ENCODE data around the gene TAF10.

Gene TAF10

DNA sequence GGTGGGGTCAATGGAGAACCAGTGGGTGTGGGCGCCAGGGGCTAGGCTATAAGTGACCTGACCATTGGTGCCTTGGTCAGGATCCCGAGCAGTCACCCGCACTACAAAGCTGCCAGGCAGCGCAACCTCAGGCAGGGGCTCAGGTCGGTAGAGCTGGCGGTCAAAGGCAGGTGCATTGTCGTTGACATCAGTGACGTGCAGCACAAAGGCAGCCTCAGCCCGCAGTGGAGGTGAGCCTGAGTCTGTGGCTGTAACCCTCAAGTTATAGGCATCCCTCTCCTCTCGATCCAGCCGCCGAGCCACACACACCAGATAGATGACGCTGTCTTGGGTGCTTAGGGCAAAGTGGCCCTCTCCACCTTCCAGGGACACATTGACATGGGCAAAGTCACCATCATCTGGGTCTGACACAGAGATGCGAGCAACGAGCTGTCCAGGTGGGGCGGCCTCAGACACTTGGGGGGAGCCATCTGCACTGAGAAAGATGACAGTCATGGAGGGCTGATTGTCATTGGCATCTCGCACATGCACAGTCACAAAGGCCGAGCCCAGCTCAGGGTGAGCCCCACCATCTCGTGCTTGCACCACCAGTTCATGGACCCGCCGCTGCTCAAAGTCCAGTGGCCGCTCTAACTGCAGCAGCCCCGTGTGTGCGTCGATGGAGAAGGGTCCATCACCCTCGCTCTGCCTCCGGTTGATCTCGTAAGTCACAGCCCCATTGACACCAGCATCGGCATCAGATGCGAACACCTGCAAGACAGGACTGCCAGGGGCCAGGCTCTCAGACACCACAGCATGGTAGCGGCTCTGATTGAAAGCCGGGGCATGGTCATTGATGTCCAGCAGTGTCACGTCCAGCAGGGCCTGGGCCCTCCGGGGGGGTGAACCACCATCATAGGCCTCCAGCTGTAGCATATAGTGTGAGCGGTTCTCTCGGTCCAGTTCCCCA is 28.3 kb upstream of the TAF10 start:
- DNase-seq (ENCODE audit: low read depth) = no peak

DNA sequence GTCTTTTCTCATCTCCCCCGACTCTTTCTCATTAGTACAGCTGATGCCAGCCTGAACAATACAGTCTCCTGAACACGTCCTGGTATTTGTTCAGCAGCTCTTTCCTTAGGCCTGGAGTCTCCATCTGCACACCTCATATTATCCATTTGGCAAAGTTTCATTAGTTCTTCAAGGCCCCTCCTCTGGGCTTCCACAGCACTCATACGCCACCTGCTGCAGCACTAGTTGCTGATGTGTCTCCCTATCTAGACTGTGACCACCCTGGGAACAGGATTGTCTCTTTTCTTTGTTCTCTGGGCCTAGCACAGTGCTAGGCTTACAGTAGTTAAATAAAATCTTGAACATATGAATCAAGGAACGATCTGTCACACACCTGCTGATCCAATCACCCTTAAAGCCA is 26.4 kb upstream of the TAF10 start:
- no peak for DNase-seq (ENCODE audit: low read depth)

DNA sequence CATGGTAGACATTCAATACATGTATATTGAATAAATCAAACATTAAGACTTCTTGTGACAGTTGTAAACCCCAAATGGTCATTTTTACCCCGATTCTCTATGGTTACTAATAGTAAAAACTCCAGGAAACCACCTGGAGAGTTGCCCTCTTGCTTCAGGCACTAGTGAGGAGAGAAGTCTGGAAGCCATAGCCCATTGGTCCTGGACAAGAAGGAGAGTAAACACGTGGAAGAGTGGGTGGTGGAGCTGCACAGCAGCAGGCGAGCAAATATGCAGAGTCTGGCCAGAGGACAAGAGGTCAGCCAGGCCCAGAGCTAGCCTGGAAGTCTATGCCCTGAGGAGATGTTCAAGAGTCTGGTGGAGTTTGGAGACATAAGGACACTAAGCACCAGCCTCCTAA is 25.9 kb upstream of the TAF10 start:
- DNase-seq (ENCODE audit: low read depth) = no peak

DNA sequence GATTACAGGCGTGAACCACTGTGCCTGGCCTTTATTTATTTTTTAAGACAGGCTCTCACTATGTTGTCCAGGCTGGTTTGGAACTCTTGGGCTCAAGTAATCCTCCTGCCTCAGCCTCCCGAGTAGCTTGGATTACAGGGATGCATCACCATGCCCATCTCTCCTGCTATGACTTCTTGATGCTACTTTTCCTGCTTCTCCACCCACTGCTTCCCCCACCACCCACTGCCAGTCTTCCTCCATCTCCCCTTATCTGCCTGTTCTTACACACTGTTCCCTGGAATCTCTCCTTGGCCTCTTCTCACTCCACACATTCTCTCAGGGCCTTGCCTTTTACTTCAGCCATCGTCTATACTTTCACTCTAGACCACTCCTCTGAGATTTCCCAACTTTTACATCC is 24.5 kb upstream of the TAF10 start:
- DNase-seq (ENCODE audit: low read depth) = no peak

DNA sequence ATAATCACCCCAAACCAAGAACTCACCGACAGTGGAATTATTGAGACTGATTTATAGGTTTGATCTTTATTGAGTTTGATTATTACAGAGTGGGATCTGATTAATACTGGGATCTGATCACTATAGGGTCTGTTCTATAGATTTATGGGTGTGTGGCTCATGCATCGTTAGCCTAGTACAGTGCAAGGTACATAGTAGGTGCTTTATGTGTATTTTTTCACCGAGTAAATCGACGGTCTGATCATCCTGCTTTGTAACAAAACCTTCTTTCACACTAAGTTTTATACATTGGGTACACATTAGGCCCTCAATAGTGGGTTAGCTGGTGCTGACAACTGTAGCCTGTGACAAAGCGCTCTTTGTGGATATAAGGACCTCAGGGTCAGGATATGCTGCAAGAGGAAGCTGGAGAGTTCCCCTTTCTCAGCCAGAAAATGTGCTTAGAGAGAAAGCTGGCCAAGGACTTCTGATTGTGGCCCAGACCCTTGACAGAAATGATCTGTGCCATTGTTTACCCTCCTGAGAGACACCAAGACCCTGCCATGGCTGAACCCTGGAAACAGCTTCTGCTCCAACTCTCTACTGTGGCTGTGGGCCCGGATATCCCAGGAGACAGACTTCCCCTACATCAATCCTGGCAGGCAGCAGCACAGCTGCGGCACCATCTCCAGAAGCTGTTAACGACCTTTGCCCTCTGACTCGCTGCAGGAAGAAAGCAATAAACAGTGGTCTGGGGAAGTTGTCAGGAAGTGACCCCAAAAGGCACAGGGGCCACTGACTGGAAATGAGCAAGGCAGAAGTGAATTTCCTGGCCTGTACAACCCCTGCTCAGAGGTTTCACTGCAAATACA is 23.3 kb upstream of the TAF10 start:
- no peak for DNase-seq (ENCODE audit: low read depth)

DNA sequence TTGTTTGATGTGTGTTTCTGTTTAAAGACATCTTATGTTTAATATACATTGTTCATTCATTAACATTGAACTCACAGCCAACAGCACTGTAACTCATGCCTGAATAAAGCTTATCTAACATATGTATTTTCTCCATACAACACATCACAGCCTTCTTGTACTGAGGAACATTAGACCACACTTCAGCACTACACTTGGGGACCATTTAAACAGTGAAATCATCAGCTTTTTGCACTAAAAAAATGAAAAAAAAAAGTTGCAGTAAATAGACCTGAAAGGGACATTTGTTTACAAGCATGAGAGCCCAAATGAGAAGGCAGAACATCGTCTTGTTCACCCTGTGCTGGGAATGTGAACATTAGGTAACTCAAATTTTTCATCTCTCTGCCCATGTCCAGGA is 22.5 kb upstream of the TAF10 start:
- no peak for DNase-seq (ENCODE audit: low read depth)

DNA sequence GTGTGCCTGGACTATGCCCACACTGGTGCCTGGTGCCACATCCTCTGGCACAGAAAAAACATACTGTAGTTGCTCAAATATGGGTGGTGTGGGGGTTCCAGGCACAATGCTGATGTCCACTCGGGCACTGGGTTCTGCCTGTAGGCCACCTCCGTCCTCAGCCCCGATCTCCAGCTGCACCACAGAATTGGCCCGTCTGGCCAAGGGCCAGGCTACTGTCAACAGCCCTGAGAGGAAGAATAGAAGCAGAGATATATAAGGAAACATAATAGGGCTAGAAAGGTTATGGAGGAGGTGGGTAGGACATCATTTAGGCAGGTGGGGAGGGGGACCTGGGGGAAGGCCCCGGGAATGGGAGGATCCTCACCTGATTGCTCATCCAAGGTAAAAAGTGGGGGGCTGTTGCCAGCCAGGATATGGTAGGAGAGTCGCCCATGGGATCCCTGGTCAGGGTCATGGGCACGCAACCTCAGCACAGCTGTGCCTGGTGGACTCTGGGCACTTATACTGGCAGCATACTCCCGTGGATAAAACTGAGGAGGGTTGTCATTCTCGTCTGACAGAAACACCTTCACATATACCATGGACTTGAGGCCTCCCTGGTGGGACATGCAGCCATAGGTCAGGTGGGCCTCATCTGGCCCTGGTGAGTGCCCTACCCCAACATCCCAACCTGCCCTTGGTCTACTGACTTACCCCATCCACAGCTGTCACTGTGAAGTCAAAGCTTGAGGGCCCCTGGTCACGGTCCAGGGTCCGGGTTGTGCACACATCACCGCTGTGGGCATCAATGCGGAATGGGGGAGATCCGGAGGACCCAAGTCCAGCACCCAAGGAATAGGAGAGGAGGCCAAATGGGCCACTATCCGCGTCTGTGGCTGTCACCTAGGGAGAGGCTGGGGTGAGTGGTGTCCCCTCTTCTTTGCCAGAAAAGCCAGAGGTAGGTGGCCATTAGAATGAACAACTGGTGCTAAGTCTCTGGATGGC is 21.7 kb upstream of the TAF10 start:
- no peak for DNase-seq (ENCODE audit: low read depth)

DNA sequence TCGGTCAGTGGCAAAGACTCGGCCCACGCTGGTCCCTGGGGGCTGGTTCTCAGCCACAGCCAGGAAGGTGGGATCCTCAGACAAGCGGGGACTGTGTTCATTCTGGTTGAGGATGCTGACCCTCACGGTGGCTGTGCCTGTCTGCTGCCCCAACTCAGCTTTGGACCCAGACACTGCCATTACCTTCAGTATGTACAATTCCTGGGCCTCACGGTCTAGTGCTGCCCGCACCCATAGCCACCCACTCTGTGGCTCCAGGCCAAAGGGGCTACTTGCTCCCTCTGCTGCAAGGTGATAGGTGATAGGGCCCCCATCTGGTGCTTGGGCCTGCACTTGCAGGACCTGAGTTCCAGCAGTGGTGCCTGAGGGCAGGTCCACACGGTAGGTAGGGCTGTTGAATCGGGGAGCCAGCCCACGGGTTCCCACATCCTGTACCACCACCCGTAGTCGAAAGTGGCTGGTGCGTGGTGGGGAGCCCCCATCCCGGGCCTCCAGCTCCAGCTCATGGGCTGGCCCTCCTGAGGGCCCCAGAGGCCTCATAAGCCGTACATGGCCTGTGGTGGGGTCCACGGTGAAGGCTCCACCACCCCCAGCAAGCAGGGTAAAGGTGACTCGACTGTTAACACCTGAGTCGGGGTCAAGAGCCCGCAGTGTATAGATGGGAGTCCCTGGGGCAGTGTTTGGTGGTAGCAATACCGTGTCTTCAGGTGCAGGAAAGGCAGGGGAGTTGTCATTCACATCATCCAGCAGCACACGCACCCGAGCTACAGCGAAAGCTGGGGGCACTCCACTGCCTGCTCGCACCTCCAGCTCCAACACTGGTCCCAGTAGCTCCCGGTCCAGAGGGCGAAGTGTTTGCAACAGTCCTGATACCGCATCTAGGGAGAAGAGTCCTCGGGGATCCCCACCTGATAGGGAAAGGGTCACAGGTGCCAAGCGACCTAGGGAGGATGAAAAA is 20.4 kb upstream of the TAF10 start:
- DNase-seq (ENCODE audit: low read depth) = no peak

DNA sequence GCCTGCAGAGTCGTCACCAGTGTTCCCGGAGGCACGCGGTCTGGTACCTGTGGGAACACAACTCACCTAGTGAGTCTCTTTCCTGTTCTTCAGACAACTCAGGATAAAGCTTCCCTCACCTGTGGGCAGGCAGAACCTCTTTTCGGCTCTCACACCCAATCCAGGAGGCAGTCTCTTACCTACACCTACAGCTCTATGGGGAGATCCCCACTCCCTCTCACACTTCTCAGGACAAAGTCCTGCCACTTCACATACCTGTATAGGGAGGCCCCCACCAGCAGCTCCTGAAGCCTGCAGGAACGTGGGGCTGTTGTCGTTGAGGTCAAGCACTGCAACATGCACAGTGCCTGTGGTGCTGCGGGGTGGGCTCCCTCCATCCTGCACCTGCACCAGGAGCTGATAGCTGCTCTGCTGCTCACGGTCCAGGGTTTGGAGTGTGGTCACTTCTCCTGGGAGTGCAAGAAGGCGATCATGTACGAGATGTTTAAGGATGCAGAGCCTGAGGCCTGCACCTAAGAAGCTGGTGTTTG is 19.4 kb upstream of the TAF10 start:
- no peak for DNase-seq (ENCODE audit: low read depth)

DNA sequence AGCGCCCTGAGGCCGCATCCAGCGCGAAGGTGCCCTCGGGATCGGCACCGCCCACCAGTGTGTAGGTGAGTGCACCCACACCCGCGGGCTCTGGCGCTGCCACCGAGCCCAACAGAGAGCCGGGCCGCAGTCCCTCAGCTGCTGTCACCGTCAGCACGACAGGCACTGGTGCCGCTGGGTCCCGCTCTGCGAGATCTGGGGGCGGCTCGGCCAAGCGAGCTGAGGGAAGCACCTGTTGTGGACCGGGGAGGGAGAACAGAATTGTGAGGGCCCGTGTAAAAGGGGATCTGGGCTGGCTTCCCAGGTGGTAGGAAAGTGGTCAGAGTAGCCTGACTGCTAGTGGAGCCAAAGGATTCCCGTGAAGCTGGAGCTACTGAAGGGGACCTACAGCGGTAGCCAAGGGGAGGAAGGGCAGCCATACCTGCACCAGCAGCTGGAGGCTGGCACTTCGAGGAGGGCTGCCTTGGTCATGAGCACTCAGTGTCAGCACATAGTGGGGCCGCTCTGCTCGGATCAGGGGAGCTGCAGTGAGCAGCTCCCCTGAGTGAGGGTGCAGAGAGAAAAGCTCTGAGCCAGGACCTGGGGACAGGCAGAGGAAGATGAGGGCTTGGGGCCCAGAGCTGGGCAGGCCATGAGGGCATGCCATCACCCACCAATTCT is 18.7 kb upstream of the TAF10 start:
- no peak for DNase-seq (ENCODE audit: low read depth)

DNA sequence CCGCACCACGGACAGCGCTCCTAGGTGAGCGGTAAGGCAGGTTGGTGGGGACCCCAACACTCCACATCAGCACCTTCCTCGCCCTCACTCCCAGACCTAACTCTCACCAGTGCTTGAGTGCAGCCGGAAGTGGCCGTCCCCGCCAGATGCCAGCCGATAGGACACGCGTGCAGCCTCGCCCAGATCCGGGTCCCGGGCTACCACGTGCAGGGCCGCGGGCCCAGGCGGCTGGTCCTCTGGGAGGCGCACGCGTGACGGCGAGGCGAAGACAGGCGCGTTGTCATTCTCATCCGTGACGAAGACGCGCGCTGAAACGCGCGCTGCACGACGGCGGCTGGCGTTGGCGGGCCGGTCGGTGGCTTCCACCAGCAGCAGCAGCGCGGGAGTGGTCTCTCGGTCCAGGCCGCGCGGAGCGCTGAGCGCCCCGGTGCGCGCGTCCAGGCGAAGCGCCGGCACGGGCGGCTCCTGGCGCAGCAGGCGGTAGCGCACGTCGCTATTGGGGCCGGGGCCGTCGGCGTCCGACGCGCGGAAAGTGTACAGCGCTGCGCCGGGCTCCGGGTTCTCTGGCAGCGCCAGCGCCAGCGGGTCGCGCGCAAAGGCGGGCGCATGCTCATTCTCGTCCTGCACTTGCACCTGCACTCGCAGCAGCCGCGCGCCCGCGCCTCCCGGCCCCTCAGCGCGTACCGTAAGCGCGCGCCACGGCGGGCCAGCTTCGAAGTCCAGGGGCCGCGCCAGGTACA is 18.0 kb upstream of the TAF10 start:
- no peak for DNase-seq (ENCODE audit: low read depth)

DNA sequence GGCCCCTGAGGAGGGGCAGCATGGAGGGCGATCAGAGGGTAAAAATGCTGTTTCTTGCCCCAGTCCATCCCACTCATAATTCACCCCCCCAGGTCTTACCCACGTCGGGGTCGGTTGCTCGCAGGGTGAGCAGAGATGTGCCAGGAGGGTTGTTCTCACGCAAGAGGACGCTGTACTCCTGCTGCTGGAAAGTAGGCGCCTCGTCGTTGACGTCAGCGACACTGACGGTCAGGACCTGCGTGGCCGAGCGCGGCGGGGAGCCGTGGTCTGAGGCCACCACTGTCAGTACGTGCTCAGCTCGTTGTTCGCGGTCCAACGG is 17.5 kb upstream of the TAF10 start:
- no peak for DNase-seq (ENCODE audit: low read depth)

DNA sequence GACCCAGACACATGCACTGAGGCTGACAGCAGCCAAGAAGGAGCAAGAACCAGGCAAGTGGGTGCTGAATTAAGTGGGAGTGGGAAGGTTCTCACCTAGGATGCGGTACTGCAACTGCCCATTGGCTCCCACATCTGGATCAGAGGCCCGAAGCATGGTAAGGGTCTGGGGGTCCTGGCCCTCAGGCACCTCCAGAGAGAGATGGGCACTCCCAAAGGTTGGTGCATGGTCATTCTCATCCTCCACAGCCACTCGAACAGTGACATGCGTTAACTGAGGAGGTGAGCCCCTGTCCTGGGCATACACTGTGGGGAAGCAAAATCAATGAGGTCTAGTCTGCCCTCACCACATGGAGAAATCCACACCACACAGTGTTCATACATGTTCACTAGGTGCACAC is 16.5 kb upstream of the TAF10 start:
- no peak for DNase-seq (ENCODE audit: low read depth)

DNA sequence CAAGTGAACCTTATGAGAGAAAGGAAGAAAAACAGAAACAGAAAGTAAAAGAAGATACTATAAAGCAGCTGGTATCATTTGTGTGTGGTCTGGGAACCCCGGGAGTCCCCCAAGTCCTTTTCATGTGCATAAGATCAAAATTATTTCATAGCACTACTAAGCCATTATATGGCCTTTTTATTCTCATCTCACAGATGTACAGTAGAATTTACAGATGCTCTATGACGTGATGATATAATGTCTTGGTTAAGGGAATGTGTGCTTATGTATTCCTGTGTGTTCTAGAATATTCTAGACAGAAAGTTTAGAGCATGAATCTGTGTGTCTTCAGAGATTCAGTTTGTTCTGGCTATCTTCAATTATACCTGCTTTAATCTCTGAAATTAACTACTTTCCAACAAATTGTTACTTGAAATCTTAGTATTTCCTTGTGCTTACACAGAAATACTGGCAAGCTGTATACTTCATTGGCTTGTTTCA is 15.8 kb upstream of the TAF10 start:
- DNase-seq (ENCODE audit: low read depth) = no peak

DNA sequence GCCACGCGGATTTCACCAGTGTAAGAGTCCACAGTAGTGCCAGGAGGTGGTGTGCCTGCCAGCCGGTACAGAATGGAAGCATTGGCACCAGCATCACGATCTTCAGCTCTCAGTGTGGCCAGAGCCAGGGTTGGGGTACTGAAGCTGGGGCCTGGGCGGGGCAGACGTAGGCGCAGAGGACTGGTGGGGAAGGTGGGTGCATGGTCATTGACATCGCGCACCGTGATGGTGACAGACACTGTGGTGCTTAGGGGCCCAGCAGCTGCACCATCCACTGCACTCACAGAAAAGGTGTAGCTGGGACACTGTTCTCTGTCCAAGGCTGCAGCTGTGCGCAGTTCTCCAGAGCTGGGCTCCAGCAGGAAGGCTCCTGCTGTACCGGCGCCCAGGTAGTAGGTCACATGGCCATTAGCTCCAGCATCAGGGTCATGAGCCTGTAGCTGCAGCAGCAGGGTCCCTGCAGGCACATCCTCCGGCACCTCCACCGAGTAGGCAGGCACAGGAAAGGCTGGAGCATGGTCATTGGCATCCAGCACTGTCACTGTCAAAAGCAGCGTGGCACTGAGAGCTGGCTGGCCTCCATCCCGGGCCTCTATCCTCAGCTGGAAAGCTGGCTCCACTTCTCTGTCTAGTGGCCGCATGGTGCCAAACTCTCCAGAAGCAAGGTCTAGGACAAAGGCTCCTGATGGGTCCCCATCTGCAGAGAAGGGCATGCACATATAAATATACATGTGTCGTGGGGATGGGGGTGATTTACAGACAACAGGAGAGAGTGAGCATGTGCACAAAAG is 15.2 kb upstream of the TAF10 start:
- DNase-seq (ENCODE audit: low read depth) = no peak

DNA sequence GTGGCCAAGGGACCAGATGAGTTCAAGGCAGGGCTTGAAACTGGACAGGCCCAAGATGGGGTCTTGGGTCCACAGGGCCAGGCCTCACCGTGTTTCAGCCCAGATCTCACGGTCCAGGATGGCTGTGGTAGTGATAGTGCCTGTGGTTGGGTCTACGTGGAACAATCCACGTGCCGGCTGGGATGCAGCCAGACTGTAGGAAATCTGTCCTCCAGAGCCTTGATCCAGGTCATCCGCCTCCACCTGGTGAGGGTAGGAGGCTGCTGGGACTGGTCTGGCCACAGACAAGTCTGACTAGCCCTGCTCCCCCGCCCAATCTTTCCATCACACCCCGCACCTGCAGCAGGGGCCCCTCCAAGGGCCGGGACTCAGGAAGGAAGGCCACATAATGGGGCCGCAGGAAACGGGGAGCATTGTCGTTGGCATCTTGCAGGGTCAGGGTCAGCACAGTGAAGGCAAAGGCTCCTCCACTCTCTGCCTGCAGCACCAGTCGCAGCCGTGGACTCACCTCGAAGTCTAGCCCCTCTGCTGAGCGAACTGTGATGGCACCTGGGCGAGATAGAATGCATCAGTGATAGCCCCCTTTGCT is 13.9 kb upstream of the TAF10 start:
- no peak for DNase-seq (ENCODE audit: low read depth)

DNA sequence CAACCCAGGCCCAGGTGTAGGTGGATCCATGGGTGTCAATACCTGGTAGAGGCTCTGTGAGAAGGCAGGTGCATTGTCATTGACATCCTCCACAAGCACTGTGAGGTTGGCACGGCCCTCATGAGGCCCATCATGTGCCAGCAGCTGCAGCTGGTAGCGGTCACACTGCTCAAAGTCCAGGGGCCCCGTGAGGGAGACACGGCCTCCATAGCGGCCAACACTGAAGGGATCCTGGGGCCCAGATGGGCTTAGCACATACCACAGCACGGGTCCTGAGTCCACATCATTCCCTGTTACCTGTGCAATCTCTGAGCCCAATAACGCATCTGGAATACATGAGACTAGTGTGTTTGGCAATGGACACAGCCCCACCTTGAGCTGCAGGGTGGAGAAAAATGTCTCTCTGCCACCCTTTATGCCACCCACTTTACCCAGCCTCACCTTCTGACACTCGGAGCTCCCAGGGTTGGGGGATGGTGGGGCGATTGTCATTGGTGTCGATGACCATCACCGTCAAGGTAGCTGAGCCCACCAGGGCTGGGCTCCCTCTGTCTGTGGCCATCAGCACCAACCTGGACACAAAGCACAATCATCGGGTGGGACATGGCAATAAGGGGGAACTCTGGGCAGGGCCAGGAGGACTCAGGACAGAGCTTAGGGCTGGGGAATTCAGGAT is 13.3 kb upstream of the TAF10 start:
- DNase-seq (ENCODE audit: low read depth) = no peak
